Measurements from ENCODE around the gene KLHDC9.

- no peak for TF ChIP-seq POLR2A (IDR thresholded peaks at IDR 0.05)
- TF ChIP-seq CTCF (IDR thresholded peaks at IDR 0.05), result no peak
Measured at GRCh38 chr1:161077426-161077825, 20.7 kb upstream of the KLHDC9 start.

All from ovary (tissue), 3 donors.